ENCODE measurements around the gene DLAT. TPM values are rescaled to one million over a fixed set of nuclear protein-coding genes. Genes with fewer than 3 reads are reported as not detected.
"Not testable (repeated sequence)": the region's sequence is repeated elsewhere in the genome, so short reads cannot be mapped to it uniquely, and the experiment has no call there.

Gene DLAT
- total RNA-seq, 1 donor from 2014 or later, result 43.8 TPM

- Mint-ChIP-seq H3K4me1 (ENCODE audit: unreplicated experiment) (no peaks in the 10 kb centered on the region), H3K9me3 (no peaks in the 10 kb centered on the region), H3K27ac (no peak overlapping the region), H3K36me3 (peaks cover 13% of the 10 kb centered on the region), H3K27me3 (peaks cover 6% of the 10 kb centered on the region), H3K4me3 (no peak overlapping the region)
- TF ChIP-seq CTCF (conservative IDR thresholded peaks at IDR 0.05), result no peak
- DNase-seq (ENCODE audit: extremely low spot score, unreplicated experiment), result no peak
Measured at GRCh38 chr11:112005422-112006094, 19.6 kb upstream of the DLAT start.

- H3K36me3 Mint-ChIP-seq; H3K9me3 Mint-ChIP-seq; H3K27me3 Mint-ChIP-seq; H3K27ac Mint-ChIP-seq; H3K4me3 Mint-ChIP-seq; H3K4me1 Mint-ChIP-seq (ENCODE audit: unreplicated experiment); DNase-seq (ENCODE audit: extremely low spot score, unreplicated experiment): not testable (repeated sequence)
Measured at GRCh38 chr11:112006095-112006441, 19.1 kb upstream of the DLAT start.

GRCh38 chr11:112011451-112011850 is 13.8 kb upstream of the DLAT start:
- H3K4me1 Mint-ChIP-seq (ENCODE audit: unreplicated experiment); DNase-seq (ENCODE audit: extremely low spot score, unreplicated experiment); H3K27me3 Mint-ChIP-seq; H3K4me3 Mint-ChIP-seq; H3K9me3 Mint-ChIP-seq; H3K27ac Mint-ChIP-seq; H3K36me3 Mint-ChIP-seq: not testable (repeated sequence)

- Mint-ChIP-seq H3K9me3 (no peaks in the 10 kb centered on the region), H3K36me3 (no peaks in the 10 kb centered on the region), H3K27ac (no peak overlapping the region), H3K4me1 (ENCODE audit: unreplicated experiment) (peaks cover 11% of the 10 kb centered on the region), H3K4me3 (no peak overlapping the region), H3K27me3 (peaks cover 6% of the 10 kb centered on the region)
- no peak for DNase-seq (ENCODE audit: extremely low spot score, unreplicated experiment)
- TF ChIP-seq CTCF (conservative IDR thresholded peaks at IDR 0.05), result no peak
Measured at GRCh38 chr11:112012874-112013273, 12.3 kb upstream of the DLAT start.

- Mint-ChIP-seq H3K27ac (peak overlapping the region; percentile 0), H3K27me3 (peaks cover 1% of the 10 kb centered on the region), H3K4me1 (ENCODE audit: unreplicated experiment) (peaks cover 11% of the 10 kb centered on the region), H3K36me3 (no peaks in the 10 kb centered on the region), H3K9me3 (no peaks in the 10 kb centered on the region), H3K4me3 (peak overlapping the region; percentile 27)
- TF ChIP-seq CTCF (conservative IDR thresholded peaks at IDR 0.05), result no peak
- DNase-seq (ENCODE audit: extremely low spot score, unreplicated experiment), result no peak
Measured at GRCh38 chr11:112013497-112014164, 11.6 kb upstream of the DLAT start.

GRCh38 chr11:112016088-112016764 is 9.0 kb upstream of the DLAT start:
- TF ChIP-seq CTCF (conservative IDR thresholded peaks at IDR 0.05), result no peak
- Mint-ChIP-seq H3K27ac (peak overlapping the region; percentile 30), H3K4me1 (ENCODE audit: unreplicated experiment) (peaks cover 11% of the 10 kb centered on the region), H3K36me3 (peaks cover 3% of the 10 kb centered on the region), H3K27me3 (no peaks in the 10 kb centered on the region), H3K4me3 (no peak overlapping the region), H3K9me3 (no peaks in the 10 kb centered on the region)
- no peak for DNase-seq (ENCODE audit: extremely low spot score, unreplicated experiment)

All from type B pancreatic cell (in vitro differentiated cells).